T-helper 1 cell (primary cell): Measurements from ENCODE around the gene SBF2.
"Not testable (repeated sequence)": the region's sequence is repeated elsewhere in the genome, so short reads cannot be mapped to it uniquely, and the experiment has no call there.

Experiments
- DNase-seq, 5 donors: peaks; one replicate each; pipeline ENCODE4 v3.0.0-alpha.2; 2012 to 2020

Gene SBF2

DNA sequence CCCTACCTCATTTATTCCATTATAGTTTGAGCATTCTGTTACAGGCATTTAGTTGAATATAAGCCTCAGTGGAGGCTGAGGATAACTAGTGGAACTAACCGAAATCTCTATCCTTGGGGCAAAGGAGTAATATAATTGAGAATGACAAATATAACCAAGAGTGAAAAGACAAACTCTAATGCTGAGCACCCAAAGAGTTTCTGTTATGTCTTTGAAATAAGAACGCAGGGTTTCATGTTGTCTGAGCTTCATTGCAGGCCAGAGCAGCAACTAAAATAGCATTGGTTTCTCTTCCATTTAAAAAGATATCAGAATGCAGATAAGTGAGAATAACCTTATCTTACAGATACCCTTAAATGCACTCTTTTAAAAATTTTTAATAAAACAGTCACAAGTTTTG, 131.8 kb downstream of the SBF2 start:
- DNase-seq: no peak

DNA sequence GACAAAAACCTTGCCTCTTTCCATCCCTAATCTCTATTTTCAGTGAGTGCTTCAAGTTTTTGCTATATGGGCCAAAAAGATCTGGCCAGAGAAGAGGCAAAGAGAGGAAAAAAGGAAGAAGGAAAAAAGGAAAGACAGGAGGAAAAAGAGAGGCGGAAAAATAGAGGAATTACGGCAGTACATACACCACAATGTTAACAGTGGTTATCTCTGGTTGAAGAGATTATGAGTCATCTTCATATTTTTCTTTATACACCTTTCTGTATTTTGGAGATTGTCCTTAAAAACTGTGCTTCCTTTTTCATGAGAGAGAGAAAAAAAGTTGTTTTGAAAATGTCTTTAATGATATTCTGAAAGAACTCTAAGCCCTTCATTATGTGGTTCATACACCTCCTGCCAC, 133.7 kb downstream of the SBF2 start:
- DNase-seq: no peak

DNA sequence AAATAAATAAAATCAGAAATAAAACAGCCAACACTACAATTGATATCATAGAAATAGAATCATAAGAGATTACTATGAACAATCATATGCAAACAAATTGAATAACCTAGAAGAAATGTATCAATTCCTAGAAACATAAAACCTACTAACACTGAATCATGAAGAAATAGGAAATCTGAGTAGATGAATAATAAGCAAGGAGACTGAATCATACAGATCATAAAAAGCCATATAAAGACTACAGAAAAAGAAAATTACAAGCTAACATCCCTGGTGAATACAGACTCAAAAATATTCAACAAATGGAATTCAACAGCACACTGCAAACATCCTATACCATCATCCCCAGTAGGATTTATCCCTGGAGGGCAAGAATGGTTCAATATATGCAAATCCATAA, 135.6 kb downstream of the SBF2 start:
- no peak for DNase-seq

DNA sequence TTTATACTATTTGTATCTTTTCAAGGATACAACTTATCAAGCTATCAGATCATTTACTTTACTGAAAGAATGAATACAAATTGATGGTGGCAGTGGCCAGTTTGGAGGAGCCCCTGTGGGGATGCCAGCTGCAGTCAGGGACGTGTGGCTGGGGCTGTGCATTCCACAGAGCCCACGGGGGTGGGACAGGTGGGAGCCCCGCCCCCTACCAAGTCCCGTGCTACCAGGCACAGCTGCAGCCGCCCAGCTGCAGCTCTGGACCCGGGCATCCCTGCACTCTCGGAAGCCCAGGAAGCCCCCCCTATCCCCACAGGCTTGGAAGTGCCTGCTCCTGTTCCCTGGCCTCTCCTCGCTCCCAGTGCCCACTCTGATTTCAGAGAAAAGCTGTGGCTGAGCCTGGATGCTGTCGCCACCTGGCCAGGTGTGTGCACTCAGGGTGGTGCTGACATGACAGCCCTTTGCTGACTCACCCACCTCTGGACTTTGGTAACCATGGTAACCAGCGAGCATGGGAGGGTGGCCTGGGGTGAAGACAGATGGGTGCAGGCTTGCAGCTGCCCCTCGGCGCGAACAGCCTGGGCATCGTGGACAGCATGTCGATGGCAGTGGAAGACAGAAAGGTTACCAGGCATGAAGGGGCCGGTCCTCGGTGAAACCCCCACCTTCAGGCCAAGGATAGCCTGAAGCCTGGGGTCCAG, 138.1 kb downstream of the SBF2 start:
- DNase-seq: no peak

DNA sequence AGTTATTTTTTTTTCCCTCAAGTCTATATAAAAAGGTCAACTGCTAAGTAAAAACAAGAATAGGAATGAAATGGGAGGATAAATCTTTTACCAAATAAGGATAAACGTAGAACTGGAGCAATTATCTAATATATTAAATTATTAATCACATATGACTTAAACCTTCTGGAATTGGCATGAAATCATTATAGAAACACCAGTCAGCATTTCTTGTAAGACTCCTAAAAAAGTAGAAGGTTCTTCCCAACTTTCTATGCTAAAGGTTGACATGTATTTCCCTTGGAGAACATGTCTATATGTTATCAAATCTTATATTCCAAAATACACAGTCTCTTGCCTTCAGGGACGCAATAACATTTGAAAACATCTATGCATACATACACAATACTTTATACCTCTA, 143.2 kb downstream of the SBF2 start:
- no peak for DNase-seq

DNA sequence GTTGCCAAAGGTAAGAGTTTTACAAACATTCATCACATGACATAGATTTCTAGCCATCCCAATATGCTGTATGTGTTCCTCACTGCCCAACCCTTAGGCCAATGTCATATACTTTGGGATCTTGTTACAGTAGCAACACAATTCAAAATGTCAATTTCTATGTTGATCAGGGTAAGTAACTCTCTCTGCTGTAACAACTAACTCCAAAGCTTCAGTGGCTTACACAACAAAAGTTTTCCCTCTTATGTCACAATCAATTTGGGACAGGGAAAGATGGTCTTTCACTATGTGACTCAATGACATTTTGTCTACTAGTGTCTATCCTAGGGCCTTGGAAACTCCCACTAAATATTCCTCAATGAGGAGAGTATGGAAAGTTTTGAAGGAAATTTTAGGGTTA, 144.5 kb downstream of the SBF2 start:
- no peak for DNase-seq

DNA sequence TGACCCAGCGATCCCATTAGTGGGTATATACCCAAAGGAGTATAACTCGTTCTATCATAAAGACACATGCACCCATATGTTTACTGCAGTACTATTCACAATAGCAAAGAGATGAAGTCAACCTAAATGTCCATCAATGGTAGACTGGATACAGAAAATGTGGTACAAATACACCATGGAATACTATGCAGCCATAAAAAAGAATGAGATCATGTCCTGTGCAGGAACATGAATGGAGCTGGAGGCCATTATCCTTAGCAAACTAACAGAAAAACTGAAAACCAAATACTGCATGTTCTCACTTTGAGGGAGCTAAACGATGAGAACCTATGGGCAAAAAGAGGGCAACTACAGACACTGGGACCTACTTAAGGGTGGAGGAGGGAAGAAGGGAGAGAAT, 146.8 kb downstream of the SBF2 start:
- no peak for DNase-seq

DNA sequence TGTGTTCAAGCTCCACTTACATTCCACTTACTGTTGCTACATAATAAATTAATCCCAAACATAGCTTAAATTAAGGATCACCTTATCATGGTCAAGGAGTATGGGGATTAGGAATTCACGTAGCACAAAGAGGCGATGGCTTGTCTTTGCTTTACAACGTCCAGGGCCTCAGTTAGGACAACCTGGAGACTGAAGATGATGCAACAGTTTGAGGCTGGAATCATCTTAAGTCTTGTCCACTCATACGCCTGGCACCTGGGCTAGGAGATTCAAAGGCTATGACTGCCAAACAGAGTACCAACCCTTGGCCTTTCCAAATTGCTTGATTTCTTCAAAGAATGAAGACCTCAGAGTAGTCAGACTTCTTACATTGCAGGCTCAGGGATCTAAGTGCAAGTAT, 149.1 kb downstream of the SBF2 start:
- DNase-seq: no peak

DNA sequence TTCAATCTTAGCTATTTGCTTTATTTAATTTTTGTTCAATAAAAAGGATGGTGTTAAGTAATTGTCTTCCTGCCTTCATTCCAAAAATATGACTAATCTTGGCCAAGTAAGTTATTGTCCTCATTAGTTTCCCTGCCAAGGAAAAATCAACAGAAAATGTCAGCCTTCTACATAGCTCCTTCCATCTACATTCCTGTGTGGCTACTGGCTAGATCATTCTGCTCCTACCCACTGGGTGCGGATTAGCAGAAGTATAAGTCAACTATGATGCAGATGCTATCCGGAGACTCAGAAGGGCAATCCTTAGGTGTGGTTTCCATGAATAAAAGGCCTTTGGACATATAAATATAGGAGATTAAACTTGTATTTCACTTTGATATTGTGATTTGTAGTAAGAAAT, 154.4 kb downstream of the SBF2 start:
- no peak for DNase-seq

DNA sequence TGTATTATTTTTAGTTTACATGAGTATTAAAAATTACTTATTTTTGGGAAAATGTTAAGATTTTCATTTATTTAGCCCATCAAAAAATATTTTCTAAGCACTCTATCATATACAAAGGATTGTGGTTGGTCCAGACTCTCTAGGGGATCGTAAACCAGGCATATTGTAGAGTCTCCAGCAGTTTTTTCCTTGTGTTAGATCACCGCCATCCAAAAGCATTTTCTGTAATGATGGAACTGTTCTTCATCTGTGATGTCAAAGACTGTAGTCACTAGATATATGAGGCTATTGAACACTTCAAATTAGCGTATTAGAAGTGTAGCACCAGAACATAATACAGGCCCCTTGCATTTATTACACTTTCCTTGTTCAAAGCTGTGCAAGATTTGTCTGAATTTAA, 154.9 kb downstream of the SBF2 start:
- no peak for DNase-seq

DNA sequence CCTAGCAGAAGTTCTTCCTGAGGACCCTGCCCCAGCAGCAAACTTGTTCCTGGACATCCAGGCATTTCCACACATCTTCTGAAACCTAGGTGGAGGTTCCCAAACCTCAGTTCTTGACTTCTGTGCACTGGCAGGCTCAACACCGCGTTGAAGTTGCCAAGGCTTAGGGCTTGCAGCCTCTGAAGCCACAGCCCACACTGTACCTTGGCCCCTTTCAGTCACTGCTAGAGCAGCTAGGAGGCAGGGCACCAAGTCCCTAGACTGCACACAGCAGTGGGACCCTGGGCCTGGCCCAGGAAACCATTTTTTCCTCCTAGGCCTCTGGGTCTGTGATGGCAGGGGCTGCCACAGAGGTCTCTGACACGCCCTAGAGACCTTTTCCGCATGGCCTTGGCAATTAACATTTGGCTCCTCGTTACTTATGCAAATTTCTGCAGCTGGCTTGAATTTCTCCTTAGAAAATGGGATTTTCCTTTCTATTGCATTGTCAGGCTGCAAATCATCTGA, 159.0 kb downstream of the SBF2 start:
- no peak for DNase-seq

DNA sequence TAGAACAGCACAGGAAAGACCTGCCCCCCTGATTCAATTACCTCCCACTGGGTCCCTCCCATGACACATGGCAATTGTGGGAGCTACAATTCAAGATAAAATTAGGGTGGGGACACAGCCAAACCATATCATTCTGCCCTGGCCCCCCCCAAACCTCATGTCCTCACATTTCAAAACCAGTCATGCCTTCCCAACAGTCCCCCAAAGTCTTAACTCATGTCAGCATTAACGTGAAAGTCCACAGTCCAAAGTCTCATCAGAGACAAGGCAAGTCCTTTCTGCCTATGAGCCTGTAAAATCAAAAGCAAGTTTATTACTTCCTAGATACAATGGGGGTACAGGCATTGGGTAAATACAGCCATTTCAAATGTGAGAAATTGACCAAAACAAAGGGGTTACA, 159.8 kb downstream of the SBF2 start:
- not testable (repeated sequence) for DNase-seq

DNA sequence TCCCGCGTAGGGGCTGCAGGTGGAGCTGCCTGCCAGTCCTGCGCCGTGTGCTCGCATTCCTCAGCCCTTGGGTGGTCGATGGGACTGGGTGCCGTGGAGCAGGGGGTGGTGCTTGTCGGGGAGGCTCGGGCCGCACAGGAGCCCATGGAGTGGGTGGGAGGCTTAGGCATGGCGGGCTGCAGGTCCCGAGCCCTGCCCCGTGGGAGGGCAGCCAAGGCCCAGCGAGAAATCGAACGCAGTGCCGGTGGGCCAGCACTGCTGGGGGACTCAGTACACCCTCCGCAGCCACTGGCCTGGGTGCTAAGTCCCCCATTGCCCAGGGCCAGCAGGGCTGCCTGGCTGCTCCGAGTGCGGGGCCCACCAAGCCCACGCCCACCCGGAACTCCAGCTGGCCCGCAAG, 160.8 kb downstream of the SBF2 start:
- DNase-seq: not testable (repeated sequence)

DNA sequence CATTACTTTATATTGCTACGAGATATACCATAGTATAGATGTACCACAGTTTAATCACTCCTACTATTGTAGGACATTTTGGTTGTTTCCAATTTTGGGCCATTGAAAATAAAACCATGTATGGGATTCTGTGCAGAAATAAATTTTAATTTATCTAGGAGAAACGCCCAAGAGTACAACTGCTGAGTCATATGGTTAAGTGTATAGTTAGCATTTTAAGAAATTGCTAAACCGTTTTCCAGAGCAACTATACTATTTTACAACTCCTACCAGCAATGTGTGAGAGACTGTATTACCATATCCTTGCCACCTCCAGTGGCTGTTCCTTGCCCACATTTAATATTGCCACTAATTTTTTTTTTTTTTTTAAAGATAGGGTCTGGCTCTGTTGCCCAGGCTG, 163.1 kb downstream of the SBF2 start:
- no peak for DNase-seq

DNA sequence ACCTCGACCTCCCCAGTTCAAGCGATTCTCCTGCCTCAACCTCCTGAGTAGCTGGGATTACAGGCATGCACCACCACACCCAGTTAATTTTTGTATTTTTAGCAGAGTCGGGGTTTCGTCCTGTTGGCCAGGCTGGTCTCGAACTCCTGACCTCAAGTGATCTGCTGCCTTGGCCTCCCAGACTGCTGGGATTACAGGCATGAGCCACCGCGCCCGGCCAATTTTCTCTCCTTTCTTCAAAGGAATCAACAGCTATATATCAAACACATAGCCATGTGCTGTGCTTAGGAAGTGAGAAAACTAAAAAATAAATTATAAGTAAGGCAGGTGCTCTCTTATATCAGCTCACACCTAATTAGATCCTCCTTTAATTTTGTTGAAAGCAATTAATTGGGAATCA, 164.8 kb downstream of the SBF2 start:
- not testable (repeated sequence) for DNase-seq

DNA sequence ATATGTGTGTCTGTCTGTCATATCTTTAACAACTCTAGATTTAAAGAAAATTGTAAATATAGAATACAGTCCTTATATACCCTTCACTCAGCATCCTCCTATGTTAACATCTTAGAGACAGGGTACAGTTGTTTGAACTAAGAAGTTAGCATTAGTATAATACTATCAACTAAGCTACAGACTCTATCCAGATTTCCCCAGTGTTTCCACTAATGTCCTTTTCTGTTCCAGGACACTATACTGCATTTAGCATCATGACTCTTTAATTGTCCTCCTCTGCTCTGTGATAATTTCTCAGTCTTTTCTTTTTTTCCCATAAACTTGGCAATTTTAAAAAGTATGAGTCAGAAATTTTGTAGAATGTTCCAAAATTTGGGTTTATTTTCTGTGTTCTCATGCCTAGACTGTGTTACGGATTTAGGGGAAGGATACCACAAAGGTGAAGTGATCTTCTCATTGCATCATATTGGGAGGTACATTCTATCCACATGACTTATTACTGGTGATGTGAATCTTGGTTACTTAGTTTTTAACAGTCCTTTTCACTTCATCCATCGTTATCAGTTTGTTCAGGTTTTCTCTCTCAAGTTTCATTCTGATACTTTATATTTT, 168.4 kb downstream of the SBF2 start:
- no peak for DNase-seq

DNA sequence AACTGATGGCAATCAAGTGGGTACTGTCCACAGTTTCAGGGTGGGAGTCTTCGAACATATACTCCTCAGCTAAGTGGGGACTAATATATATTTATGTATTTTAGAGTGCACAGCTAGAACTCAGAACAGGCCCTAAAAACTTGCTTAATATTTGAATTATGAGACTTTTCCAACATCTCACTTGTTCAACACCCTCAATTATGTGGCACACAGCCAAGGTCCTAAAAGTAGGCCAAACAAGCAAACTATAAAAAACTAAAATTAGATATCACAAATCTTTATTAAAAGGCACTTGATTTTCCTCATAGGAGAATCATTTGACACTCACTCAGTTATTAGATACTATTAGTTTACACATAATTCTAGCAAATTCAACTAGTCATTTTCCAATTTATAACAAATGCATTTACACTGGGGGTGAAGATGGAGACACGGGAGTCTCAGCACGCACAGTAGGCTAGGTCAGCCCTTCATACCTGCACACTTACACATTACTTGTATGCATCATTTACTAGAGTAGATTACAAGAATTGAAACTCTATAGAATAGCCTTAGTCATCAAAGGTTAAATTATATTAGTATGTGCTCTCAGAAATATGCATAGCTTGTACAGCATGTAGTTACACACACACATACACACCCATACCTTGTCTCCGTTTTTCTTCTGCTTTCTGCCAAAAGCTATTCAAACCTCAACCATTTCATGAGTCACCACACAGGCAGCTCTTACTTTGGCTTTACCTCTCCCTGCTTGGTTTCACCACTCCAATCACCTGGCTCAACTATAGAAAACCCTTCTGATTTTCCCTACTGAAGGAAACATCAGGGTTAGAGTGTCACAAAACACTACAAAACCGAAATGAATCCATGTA, 171.5 kb downstream of the SBF2 start:
- DNase-seq: no peak

DNA sequence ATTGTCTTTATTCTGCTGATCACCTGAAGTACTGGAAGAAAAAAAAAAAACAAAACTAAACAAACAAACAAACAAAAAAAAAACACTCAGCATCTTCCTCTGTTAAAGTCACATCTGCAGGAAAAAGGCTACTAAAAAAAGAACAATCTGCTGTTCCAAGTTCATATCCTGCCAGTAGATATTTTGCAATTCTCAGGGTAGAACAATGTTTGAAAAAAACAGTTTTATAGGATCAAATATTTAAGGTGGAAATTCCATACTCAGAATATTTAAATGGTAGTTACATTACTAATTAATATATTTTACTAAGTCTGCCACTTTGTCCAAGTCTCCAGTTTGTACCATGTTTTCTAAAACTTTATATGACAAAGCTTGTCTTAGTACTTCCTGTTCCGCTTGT, 175.2 kb downstream of the SBF2 start:
- DNase-seq: no peak

DNA sequence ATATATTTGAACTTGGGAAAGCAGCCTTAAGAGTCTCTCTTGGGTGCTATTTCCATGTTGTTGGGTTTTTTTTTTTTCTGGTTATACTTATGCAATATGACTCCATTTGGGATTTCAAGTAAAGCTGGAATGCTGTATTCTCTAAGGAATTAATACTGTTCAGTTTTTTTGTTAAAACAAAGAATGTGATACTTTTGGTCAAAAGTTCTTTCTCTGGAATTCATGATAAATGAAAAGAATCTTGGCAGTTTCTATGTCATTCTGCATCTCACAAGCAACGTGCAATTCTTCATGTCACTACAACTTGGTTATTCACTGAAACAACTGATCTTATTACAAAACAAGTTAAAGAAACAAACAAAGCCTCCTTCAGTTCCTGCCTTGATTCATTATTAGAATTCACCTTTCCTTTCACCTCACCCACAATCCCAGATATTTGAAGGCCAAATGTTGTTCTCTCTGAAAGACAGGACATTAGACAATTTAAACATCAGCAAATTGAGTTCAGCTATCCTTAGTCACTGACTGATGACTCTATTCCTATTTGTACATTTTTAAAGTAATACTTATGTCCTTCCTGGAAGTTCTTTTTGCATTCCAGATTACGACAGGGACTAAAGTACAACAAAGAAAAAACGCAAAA, 176.2 kb downstream of the SBF2 start:
- DNase-seq: no peak

DNA sequence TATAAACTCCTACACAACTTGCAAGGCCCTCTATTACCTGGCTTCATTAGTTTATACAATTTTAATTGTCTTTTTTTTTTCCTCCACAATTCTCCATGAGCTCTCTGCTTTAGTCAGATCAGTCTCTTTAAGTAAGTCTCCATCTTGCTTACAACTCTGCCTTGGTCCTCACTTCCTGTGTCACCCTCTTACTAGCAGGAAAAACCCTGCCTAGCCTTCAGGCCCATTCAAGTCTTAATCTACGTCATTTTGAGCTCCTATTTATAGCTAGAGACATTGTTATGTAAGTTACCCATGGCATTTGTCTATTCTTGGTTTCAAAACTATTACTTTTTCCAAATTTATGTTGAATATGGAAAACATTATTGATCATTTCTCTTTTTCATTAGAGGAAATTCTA, 177.4 kb downstream of the SBF2 start:
- no peak for DNase-seq

DNA sequence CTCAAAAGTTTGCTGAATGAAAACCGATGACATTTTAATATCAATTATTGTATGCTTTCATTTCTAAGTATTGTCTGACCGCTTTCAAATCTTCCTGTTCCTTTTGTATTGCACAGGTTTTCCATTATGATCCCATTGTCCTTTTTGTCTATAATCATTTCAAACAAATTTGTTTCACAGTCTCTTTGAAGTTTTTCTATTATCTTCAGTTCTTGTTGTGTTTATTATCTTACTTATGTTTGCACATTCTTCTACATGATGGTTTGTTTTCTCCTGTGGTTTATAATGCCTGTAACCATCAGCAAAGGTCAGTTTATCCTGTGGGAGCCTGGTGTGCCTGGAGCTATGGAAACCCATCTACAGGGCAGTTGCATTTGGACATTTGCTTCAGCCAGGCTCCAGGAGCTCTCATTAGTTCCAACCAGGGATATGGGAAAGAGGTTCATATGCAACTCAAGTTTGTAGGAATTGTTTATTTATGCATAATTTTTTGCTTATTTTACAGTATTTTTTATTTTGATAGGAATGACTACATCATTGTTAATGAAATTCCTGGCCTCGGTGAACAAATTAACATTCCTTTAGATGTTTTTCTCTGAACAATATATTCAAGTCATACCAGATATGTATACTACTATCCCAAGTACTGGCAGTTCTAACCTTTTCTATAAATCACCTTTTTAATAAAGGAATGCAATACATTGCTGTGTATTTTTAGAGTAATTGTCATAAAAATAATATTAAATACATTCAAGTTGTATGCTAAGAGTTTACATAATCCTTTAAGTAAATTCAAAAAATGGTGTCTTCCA, 179.2 kb downstream of the SBF2 start:
- no peak for DNase-seq

DNA sequence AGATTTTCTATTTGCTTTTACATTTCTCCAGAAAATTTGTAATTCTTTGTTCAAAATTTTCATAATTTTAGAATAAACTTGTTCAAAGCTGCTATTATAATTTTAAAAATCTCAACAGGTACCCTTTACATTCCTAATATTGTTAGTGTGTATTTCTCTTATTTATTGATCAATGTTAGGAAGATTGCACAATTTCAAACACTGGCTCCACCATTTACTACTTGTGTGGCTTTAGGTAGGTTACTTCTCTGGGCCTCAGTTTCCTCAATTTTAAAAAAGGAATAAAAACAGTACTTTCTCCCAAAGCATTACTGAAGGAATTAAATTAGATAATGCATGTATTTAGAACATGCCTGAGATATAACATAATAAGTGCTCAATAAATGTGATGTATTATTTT, 180.2 kb downstream of the SBF2 start:
- no peak for DNase-seq
